Peyer's patch (tissue), 4 donors: Measurements from ENCODE around the gene ZSCAN5A.

ENCODE experiments used
- CTCF ChIP-seq, 6 experiments: fragments of 450-650 bp in 4 of 6; fragments of 200-600 bp in 2 of 6; sonication (generic) in 1 of 6; IDR thresholded peaks; one replicate each; pipeline ENCODE4 v1.5.1; 2017 to 2019; ENCODE audit warnings: antibody characterized with exemption in 6 of 6, mild to moderate bottlenecking in 3 of 6, moderate library complexity in 1 of 6
- POLR2A ChIP-seq, 2 donors: fragments of 450-650 bp; IDR thresholded peaks; one replicate each; pipeline ENCODE4 v1.5.1; 2017; ENCODE audit warnings: antibody characterized with exemption in 2 of 2, mild to moderate bottlenecking in 2 of 2, moderate library complexity in 2 of 2

- TF ChIP-seq CTCF (IDR thresholded peaks at IDR 0.05) (no peak), POLR2A (IDR thresholded peaks at IDR 0.05) (no peak)
These were observed 136.9 kb downstream of the ZSCAN5A start for GRCh38 chr19:56177564-56178243.
